ENCODE results near the gene CHD9.

GRCh38 chr16:53084746-53085334 is 30.0 kb downstream of the CHD9 start:
- no peak for TF ChIP-seq CTCF (IDR thresholded peaks at IDR 0.05)
- no peak for TF ChIP-seq POLR2A (IDR thresholded peaks at IDR 0.05)
